HepG2 (cell line): ENCODE measurements around the gene ASAP2. TPM values are rescaled to one million over a fixed set of nuclear protein-coding genes. Genes with fewer than 3 reads are reported as not detected.

Experiments used
- ATAC-seq: fragments of 200-7000 bp; cut with Tn5 transposase; 3 replicates; pipeline ENCODE4 v1.9.1; 2020; ENCODE audit warnings: mild to moderate bottlenecking, moderate library complexity
- BruUV-seq: library from RNA; stranded (reverse); fragments of 400-500 nt; replicated peaks from 2 replicates; lab custom pipeline; 2021; lab: Mats Ljungman, UMichigan
- CTCF ChIA-PET: fragments of 300-600 bp; formaldehyde crosslinking; extraction: SDS; loops from one replicate; lab custom pipeline; 2021; ENCODE audit warnings: low total read pairs, inconsistent platforms, low intra/inter-chr PET ratio; lab: Yijun Ruan, JAX
- POLR2A ChIA-PET: fragments of 350-600 bp; sonication (Branson Sonifier 250); formaldehyde crosslinking; loops from one replicate; lab custom pipeline; 2020; ENCODE audit warnings: antibody characterized with exemption, inconsistent platforms; lab: Yijun Ruan, JAX
- DNase-seq: peaks from one replicate; pipeline ENCODE4 v3.0.0-alpha.2; 2015; ENCODE audit warnings: low spot score
- FAIRE-seq: peaks from 3 replicates; lab custom pipeline; 2011; peaks lifted over from hg19 to GRCh38; lab: Jason Lieb, UNC
- H2AFZ ChIP-seq: one replicate; pipeline ENCODE4 v1.6.1; 2011; ENCODE audit warnings: low read length, inconsistent platforms
- H3K27ac ChIP-seq: fragments of 300-600 bp; 3 replicates; pipeline ENCODE4 v1.8.0; 2011; ENCODE audit warnings: mixed run types, mild to moderate bottlenecking, mixed read lengths, low read length, inconsistent platforms; ENCODE audit not compliant: insufficient read depth; ENCODE audit errors: extremely low read length
- H3K27me3 ChIP-seq, 2 experiments: fragments of 200-600 bp in 1 of 2; 2 replicates in 1 of 2; 3 replicates in 1 of 2; pipeline versions ENCODE4 v1.6.0 to v1.8.0; 2011; ENCODE audit warnings: low read length in 2 of 2, mild to moderate bottlenecking in 2 of 2, moderate library complexity in 2 of 2, inconsistent platforms in 1 of 2; ENCODE audit not compliant: insufficient read depth in 2 of 2, control insufficient read depth in 1 of 2
- H3K36me3 ChIP-seq, 2 experiments: fragments of 200-600 bp in 1 of 2; replicated peaks in 1 of 2; 2 replicates in 1 of 2; 3 replicates in 1 of 2; pipeline versions ENCODE4 v1.5.1 to v1.8.0; 2011; ENCODE audit warnings: low read length in 2 of 2, inconsistent platforms in 1 of 2; ENCODE audit not compliant: insufficient read depth in 2 of 2, control insufficient read depth in 1 of 2
- H3K4me1 ChIP-seq: 2 replicates; pipeline ENCODE4 v1.5.1; 2012; ENCODE audit warnings: low read length, inconsistent platforms; ENCODE audit not compliant: insufficient read depth
- H3K4me2 ChIP-seq: 2 replicates; pipeline ENCODE4 v1.6.0; 2011; ENCODE audit warnings: low read depth, low read length, inconsistent platforms
- H3K4me3 ChIP-seq, 3 experiments: fragments of 200-600 bp in 1 of 3; sonication (generic), shearing (Covaris generic) in 1 of 3; replicated peaks in 1 of 3; 2 replicates each; pipeline ENCODE4 v1.5.1; 2011 to 2016; ENCODE audit warnings: low read length in 3 of 3, inconsistent platforms in 2 of 3, low read depth in 2 of 3, mild to moderate bottlenecking in 2 of 3, control low read depth in 1 of 3, mixed read lengths in 1 of 3; ENCODE audit not compliant: insufficient read depth in 1 of 3
- H3K79me2 ChIP-seq: one replicate; pipeline ENCODE4 v1.6.1; 2011; ENCODE audit warnings: low read length, inconsistent platforms; ENCODE audit not compliant: insufficient read depth
- H3K9ac ChIP-seq: 2 replicates; pipeline ENCODE4 v1.6.0; 2011; ENCODE audit warnings: mild to moderate bottlenecking, low read depth, low read length, inconsistent platforms; ENCODE audit not compliant: insufficient read depth
- H3K9me3 ChIP-seq: 2 replicates; pipeline ENCODE4 v1.5.1; 2012; ENCODE audit warnings: mild to moderate bottlenecking, low read length
- H4K20me1 ChIP-seq: 2 replicates; pipeline ENCODE4 v1.6.0; 2011; ENCODE audit warnings: inconsistent platforms, mild to moderate bottlenecking, low read length, moderate library complexity; ENCODE audit not compliant: insufficient read depth
- KAT2B ChIP-seq: fragments of 150-350 bp; IDR thresholded peaks from 2 replicates; pipeline ENCODE4 v1.6.1; 2014; ENCODE audit warnings: low read depth, low read length, borderline replicate concordance
- MEIS2 ChIP-seq: sonication (generic); formaldehyde crosslinking; IDR thresholded peaks from 2 replicates; pipeline ENCODE4 v1.9.0; 2021; ENCODE audit warnings: mild to moderate bottlenecking, missing genetic modification reagents
- POLR2G ChIP-seq: fragments of 200-400 bp; formaldehyde crosslinking; IDR thresholded peaks from 2 replicates; pipeline ENCODE4 v1.6.1; 2018; ENCODE audit warnings: mild to moderate bottlenecking, low read depth, low read length, moderate library complexity
- SNAPC4 ChIP-seq: sonication (generic); formaldehyde crosslinking; IDR thresholded peaks from 2 replicates; pipeline ENCODE4 v1.4.0; 2020; ENCODE audit warnings: mild to moderate bottlenecking, missing genetic modification reagents
- ZFP36L2 ChIP-seq: sonication (generic); formaldehyde crosslinking; IDR thresholded peaks from 2 replicates; pipeline ENCODE4 v1.4.0; 2020; ENCODE audit warnings: missing genetic modification reagents
- ZMYM2 ChIP-seq: sonication (generic); formaldehyde crosslinking; IDR thresholded peaks from 2 replicates; pipeline ENCODE4 v1.8.0; 2022; ENCODE audit warnings: mild to moderate bottlenecking, missing genetic modification reagents
- ZNF674 ChIP-seq: sonication (generic); formaldehyde crosslinking; IDR thresholded peaks from 2 replicates; pipeline ENCODE4 v1.5.0; 2020; ENCODE audit warnings: low read depth, mild to moderate bottlenecking, missing genetic modification reagents
- ZNF740 ChIP-seq: sonication (generic); formaldehyde crosslinking; IDR thresholded peaks from 2 replicates; pipeline ENCODE4 v1.4.0; 2020; ENCODE audit warnings: missing genetic modification reagents
- ZUFSP ChIP-seq: sonication (generic); formaldehyde crosslinking; IDR thresholded peaks from 2 replicates; pipeline ENCODE4 v1.9.0; 2021; ENCODE audit warnings: missing genetic modification reagents, mild to moderate bottlenecking, borderline replicate concordance
- WGBS: methylation state at CpG from one replicate; pipeline ENCODE4 v1.1.6; 2017; ENCODE audit warnings: low lambda C conversion rate; 5-methylcytosine and 5-hydroxymethylcytosine counted together
- in situ Hi-C: cut with HindIII; loops from 2 replicates; pipeline ENCODE4 v1.10.0; 2017; ENCODE audit warnings: low pct_unique_long_range_greater_than_20kb; ENCODE audit not compliant: extremely low pct_ligation_motif_present
- intact Hi-C: fragments of 100-400 bp; cut with micrococcal nuclease; formaldehyde crosslinking; loops from one replicate; pipeline ENCODE4 v1.10.0; 2022; ENCODE audit not compliant: unreplicated experiment
- polyA plus RNA-seq, 8 experiments: library from polyadenylated mRNA; depleted of rRNA in 3 of 8; stranded (reverse) in 7 of 8; unstranded in 1 of 8; fragments of >200 nt; fragmentation: Illumina TruSeq in 4 of 8; extraction: Trizol in 4 of 8; gene quantifications; 2 replicates each; pipeline versions ENCODE4 v1.2.1 to v1.2.3, GENCODE V29; 2011 to 2016; ENCODE audit warnings: low read depth in 4 of 8, missing spikeins in 1 of 8, mixed read lengths in 1 of 8; ENCODE audit not compliant: insufficient read depth in 1 of 8
- total RNA-seq, 5 experiments: library from RNA; depleted of rRNA; stranded (reverse); fragments of >200 nt; fragmentation: Illumina TruSeq; extraction: Trizol; gene quantifications; 2 replicates each; pipeline ENCODE4 v1.2.3, GENCODE V29; 2016; ENCODE audit warnings: low read depth in 1 of 5
- TF ChIP-seq, protein P1 (sequence below): sonication (generic); IDR thresholded peaks from 2 replicates; pipeline ENCODE4 v1.6.1; 2016; ENCODE audit warnings: low read depth, borderline replicate concordance
- TF ChIP-seq, protein P2 (sequence below): sonication (generic); formaldehyde crosslinking; IDR thresholded peaks from 2 replicates; pipeline ENCODE4 v1.5.1; 2020; ENCODE audit warnings: mild to moderate bottlenecking, missing genetic modification reagents, borderline replicate concordance

Gene ASAP2
- total and polyA plus RNA-seq, 2 of the 13 experiments (the other 11 are each of a cell fraction or from before 2014, with no cell fraction given) = 7.3 to 22.3 TPM

DNA sequence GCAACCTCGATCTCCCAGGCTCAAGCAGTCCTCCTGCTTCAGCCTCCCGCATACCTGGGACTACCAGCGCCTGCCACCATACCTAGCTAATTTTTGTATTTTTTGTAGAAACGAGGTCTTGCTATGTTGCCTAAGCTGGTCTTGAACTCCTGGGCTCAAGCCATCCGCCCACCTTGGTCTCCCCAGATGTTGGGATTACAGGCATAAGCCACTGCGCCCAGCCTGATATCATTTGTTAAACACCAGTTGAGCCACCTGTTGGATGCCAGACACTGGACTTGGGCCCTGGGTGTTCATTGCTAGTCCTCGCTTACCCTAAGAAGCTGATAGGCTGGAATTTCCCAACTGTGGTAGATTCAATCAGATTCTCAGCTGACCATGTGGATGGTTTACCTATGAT is 136.9 kb downstream of the ASAP2 start:
- H3K79me2 ChIP-seq = no peaks in the 10 kb centered on the region
- no peak overlapping the region for H3K4me2 ChIP-seq
- no peaks in the 10 kb centered on the region for H4K20me1 ChIP-seq
- H3K27me3 ChIP-seq = no peaks in the 10 kb centered on the region
- no peak overlapping the region for H3K4me3 ChIP-seq
- WGBS = 94% methylated on average over 7 of the region's 7 CpGs
- peaks cover 24% of the 10 kb centered on the region for H3K4me1 ChIP-seq
- FAIRE-seq (no peak), ATAC-seq (no peak), DNase-seq (no peak)
- peaks cover 9 to 17% of the 10 kb centered on the region in 2 experiments for H3K36me3 ChIP-seq
- no TSS peak for BruUV-seq
- H3K9ac ChIP-seq = no peak overlapping the region
- intact Hi-C loops = no loop called here
- no peaks in the 10 kb centered on the region for H3K9me3 ChIP-seq
- POLR2A ChIA-PET = no interaction called here
- CTCF ChIA-PET = no interaction called here
- no peak overlapping the region for H2AFZ ChIP-seq
- in situ Hi-C loops = no loop called here
- H3K27ac ChIP-seq = no peak overlapping the region
- TF ChIP-seq ZMYM2 (no peak), ZFP36L2 (CRISPR knock-in tag) (no peak), KAT2B (no peak), SNAPC4 (no peak), MEIS2 (CRISPR knock-in tag) (no peak), ZNF674 (CRISPR knock-in tag) (no peak), POLR2G (no peak), ZUFSP (CRISPR knock-in tag) (no peak), ZNF740 (CRISPR knock-in tag) (no peak)
- TF ChIP-seq, protein P1, sequence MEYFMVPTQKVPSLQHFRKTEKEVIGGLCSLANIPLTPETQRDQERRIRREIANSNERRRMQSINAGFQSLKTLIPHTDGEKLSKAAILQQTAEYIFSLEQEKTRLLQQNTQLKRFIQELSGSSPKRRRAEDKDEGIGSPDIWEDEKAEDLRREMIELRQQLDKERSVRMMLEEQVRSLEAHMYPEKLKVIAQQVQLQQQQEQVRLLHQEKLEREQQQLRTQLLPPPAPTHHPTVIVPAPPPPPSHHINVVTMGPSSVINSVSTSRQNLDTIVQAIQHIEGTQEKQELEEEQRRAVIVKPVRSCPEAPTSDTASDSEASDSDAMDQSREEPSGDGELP = no peak
- TF ChIP-seq, protein P2, sequence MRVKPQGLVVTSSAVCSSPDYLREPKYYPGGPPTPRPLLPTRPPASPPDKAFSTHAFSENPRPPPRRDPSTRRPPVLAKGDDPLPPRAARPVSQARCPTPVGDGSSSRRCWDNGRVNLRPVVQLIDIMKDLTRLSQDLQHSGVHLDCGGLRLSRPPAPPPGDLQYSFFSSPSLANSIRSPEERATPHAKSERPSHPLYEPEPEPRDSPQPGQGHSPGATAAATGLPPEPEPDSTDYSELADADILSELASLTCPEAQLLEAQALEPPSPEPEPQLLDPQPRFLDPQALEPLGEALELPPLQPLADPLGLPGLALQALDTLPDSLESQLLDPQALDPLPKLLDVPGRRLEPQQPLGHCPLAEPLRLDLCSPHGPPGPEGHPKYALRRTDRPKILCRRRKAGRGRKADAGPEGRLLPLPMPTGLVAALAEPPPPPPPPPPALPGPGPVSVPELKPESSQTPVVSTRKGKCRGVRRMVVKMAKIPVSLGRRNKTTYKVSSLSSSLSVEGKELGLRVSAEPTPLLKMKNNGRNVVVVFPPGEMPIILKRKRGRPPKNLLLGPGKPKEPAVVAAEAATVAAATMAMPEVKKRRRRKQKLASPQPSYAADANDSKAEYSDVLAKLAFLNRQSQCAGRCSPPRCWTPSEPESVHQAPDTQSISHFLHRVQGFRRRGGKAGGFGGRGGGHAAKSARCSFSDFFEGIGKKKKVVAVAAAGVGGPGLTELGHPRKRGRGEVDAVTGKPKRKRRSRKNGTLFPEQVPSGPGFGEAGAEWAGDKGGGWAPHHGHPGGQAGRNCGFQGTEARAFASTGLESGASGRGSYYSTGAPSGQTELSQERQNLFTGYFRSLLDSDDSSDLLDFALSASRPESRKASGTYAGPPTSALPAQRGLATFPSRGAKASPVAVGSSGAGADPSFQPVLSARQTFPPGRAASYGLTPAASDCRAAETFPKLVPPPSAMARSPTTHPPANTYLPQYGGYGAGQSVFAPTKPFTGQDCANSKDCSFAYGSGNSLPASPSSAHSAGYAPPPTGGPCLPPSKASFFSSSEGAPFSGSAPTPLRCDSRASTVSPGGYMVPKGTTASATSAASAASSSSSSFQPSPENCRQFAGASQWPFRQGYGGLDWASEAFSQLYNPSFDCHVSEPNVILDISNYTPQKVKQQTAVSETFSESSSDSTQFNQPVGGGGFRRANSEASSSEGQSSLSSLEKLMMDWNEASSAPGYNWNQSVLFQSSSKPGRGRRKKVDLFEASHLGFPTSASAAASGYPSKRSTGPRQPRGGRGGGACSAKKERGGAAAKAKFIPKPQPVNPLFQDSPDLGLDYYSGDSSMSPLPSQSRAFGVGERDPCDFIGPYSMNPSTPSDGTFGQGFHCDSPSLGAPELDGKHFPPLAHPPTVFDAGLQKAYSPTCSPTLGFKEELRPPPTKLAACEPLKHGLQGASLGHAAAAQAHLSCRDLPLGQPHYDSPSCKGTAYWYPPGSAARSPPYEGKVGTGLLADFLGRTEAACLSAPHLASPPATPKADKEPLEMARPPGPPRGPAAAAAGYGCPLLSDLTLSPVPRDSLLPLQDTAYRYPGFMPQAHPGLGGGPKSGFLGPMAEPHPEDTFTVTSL (CRISPR knock-in tag) = no peak
